AG04450 (cell line): ENCODE data around the gene KSR2. TPM values are rescaled to one million over a fixed set of nuclear protein-coding genes. Genes with fewer than 3 reads are reported as not detected.

Experiments
- CTCF ChIA-PET: fragments of 300-600, 350-600 bp; formaldehyde crosslinking; extraction: SDS; loops from one replicate; lab custom pipeline; 2022; ENCODE audit warnings: antibody characterized with exemption, inconsistent platforms; lab: Charles Lee
- POLR2A ChIA-PET: fragments of 350-600 bp; formaldehyde crosslinking; extraction: SDS; loops from one replicate; lab custom pipeline; 2021; ENCODE audit warnings: antibody characterized with exemption, inconsistent platforms; lab: Yijun Ruan, JAX
- DNase-seq: peaks from one replicate; pipeline ENCODE4 v3.0.0-alpha.2; 2011; ENCODE audit warnings: low read depth, low spot score
- H3K27ac ChIP-seq: one replicate; pipeline ENCODE4 v1.5.1; 2012; ENCODE audit warnings: low read depth, low read length, control low read depth
- H3K27me3 ChIP-seq: one replicate; pipeline ENCODE4 v1.6.0; 2012; ENCODE audit warnings: low read length; ENCODE audit not compliant: control insufficient read depth, insufficient read depth
- H3K4me3 ChIP-seq: 2 replicates; pipeline ENCODE4 v1.5.1; 2011; ENCODE audit warnings: mild to moderate bottlenecking, low read depth, low read length, control low read depth
- H3K9me3 ChIP-seq: 2 replicates; pipeline ENCODE4 v1.5.1; 2012; ENCODE audit warnings: low read length; ENCODE audit not compliant: control insufficient read depth, insufficient read depth
- CTCF ChIP-seq: IDR thresholded peaks from 2 replicates; pipeline ENCODE4 v1.5.1; 2011; ENCODE audit warnings: low read depth, low read length, control low read depth, inconsistent platforms
- polyA plus RNA-seq: library from polyadenylated mRNA; depleted of rRNA; stranded (reverse); fragments of >200 nt; gene quantifications from 2 replicates; pipeline ENCODE4 v1.2.3, GENCODE V29; 2011

The KSR2 gene
- polyA plus RNA-seq, 1 experiment, result not detected

- H3K4me3 ChIP-seq, result no peak overlapping the region
- no peaks in the 10 kb centered on the region for H3K27me3 ChIP-seq
- POLR2A ChIA-PET, result no interaction called here
- H3K9me3 ChIP-seq, result peaks cover under 1% of the 10 kb centered on the region; the same call in 1 of the 2 replicates
- no peak for DNase-seq
- CTCF ChIA-PET, result interaction anchor here (0.6 to 3.6 kb wide), 24 partner anchors 9 to 779 kb away, joined by 3 to 33 read pairs (median 4); no protein-coding TSS in a partner anchor
- no peak overlapping the region for H3K27ac ChIP-seq
- peak; percentile 88 for TF ChIP-seq CTCF
Observed at GRCh38 chr12:117850048-117850447, 118.7 kb downstream of the KSR2 start.

GRCh38 chr12:117847371-117847770, 121.4 kb downstream of the KSR2 start:
- CTCF ChIA-PET, result interaction anchor here (1.0 kb wide), 1 partner anchor 10 kb away, joined by 3 read pairs; no protein-coding TSS in a partner anchor

GRCh38 chr12:117845271-117845904, 123.4 kb downstream of the KSR2 start:
- Histone ChIP-seq H3K4me3 (no peak overlapping the region), H3K27ac (no peak overlapping the region), H3K27me3 (no peaks in the 10 kb centered on the region), H3K9me3 (no peaks in the 10 kb centered on the region)
- TF ChIP-seq CTCF, result no peak
- no peak for DNase-seq
- CTCF ChIA-PET, result interaction anchor here (1.9 kb wide), 1 partner anchor 12 kb away, joined by 11 read pairs; no protein-coding TSS in a partner anchor
- POLR2A ChIA-PET, result no interaction called here

More at GRCh38 chr12:117847371-117847770, 121.4 kb downstream of the KSR2 start:
- no peak for TF ChIP-seq CTCF
- POLR2A ChIA-PET, result no interaction called here
- no peak for DNase-seq
- Histone ChIP-seq H3K27me3 (no peaks in the 10 kb centered on the region), H3K4me3 (no peak overlapping the region), H3K27ac (no peak overlapping the region), H3K9me3 (no peaks in the 10 kb centered on the region)

GRCh38 chr12:117844114-117844830, 124.5 kb downstream of the KSR2 start:
- no peaks in the 10 kb centered on the region for H3K27me3 ChIP-seq
- ChIA-PET CTCF (interaction anchor here (0.6 to 1.9 kb wide), 3 partner anchors 13 to 608 kb away, joined by 5 to 11 read pairs (median 8); no protein-coding TSS in a partner anchor), POLR2A (no interaction called here)
- no peak overlapping the region for H3K4me3 ChIP-seq
- DNase-seq, result no peak
- H3K9me3 ChIP-seq, result no peaks in the 10 kb centered on the region
- TF ChIP-seq CTCF, result no peak
- no peak overlapping the region for H3K27ac ChIP-seq

GRCh38 chr12:117842630-117843029, 126.2 kb downstream of the KSR2 start:
- TF ChIP-seq CTCF, result no peak
- H3K4me3 ChIP-seq, result no peak overlapping the region
- no peaks in the 10 kb centered on the region for H3K27me3 ChIP-seq
- no peak overlapping the region for H3K27ac ChIP-seq
- no peaks in the 10 kb centered on the region for H3K9me3 ChIP-seq
- no peak for DNase-seq
- ChIA-PET POLR2A (no interaction called here), CTCF (no interaction called here)
